B cell (primary cell): ENCODE results near the gene NBPF1.
"Not testable (repeated sequence)": the region's sequence is repeated elsewhere in the genome, so short reads cannot be mapped to it uniquely, and the experiment has no call there.

ENCODE experiments used
- EZH2 ChIP-seq: IDR thresholded peaks from 2 replicates; pipeline ENCODE4 v1.6.1; 2012; ENCODE audit warnings: borderline replicate concordance, low read depth, mild to moderate bottlenecking, moderate library complexity, low read length; ENCODE audit not compliant: insufficient read depth, poor library complexity, severe bottlenecking
- TF ChIP-seq, protein P1 (sequence below): fragments of 200-600 bp; IDR thresholded peaks from one replicate; pipeline ENCODE4 v1.8.0; 2022; ENCODE audit warnings: antibody characterized with exemption, mild to moderate bottlenecking

DNA sequence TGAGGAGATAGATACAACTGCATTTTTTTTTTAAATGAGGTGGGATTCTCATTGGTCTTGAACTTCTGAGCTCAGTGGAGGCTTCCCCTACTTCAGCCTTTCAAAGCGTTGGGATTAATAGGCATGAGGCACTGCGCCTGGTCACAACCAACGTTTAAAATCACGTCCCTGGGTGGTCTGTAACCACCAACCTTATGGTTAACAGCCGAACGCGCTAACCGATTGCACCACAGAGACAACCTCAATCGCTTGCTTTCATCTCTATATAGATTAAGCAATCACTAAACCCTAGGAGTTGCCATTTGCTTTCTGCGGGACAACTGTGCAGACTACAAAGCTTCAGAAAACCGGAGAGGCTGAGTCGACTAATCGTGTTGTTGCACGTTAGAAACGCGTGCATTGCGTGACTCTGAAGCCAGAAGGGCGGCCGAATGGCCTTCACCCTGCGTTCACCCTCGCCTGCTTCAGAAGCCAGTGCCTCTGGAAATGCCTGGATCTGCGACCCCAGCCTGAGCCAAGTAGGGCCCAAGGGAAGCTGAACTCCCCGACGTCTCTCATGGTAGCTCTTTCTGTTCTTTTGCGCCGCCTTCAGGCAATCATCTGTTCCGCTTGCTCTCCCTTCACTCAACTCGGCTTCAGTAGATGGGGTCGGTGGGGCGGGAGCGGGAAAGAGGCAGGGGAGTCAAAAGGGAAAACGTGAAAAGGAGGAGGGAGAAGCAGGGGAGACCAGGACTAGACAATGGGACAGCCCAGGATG lies 81.0 kb downstream of the NBPF1 start:
- TF ChIP-seq, protein P1, sequence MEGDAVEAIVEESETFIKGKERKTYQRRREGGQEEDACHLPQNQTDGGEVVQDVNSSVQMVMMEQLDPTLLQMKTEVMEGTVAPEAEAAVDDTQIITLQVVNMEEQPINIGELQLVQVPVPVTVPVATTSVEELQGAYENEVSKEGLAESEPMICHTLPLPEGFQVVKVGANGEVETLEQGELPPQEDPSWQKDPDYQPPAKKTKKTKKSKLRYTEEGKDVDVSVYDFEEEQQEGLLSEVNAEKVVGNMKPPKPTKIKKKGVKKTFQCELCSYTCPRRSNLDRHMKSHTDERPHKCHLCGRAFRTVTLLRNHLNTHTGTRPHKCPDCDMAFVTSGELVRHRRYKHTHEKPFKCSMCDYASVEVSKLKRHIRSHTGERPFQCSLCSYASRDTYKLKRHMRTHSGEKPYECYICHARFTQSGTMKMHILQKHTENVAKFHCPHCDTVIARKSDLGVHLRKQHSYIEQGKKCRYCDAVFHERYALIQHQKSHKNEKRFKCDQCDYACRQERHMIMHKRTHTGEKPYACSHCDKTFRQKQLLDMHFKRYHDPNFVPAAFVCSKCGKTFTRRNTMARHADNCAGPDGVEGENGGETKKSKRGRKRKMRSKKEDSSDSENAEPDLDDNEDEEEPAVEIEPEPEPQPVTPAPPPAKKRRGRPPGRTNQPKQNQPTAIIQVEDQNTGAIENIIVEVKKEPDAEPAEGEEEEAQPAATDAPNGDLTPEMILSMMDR = not testable (repeated sequence)
- TF ChIP-seq EZH2 = not testable (repeated sequence)
